Vagina (tissue), 2 donors: ENCODE measurements around the gene EXOC6B.

Experiments used
- CTCF ChIP-seq, 3 experiments: fragments of 450-650 bp in 2 of 3; fragments of 200-600 bp in 1 of 3; sonication (generic) in 1 of 3; IDR thresholded peaks; one replicate each; pipeline ENCODE4 v1.5.1; 2017 to 2019; ENCODE audit warnings: antibody characterized with exemption in 3 of 3, mild to moderate bottlenecking in 2 of 3, moderate library complexity in 2 of 3
- POLR2A ChIP-seq, 2 donors: fragments of 450-650 bp; IDR thresholded peaks; one replicate each; pipeline ENCODE4 v1.6.1; 2017; ENCODE audit warnings: antibody characterized with exemption in 2 of 2, mild to moderate bottlenecking in 2 of 2, moderate library complexity in 2 of 2
- POLR2AphosphoS5 ChIP-seq, 2 donors: sonication (generic); formaldehyde crosslinking; IDR thresholded peaks; one replicate each; pipeline ENCODE4 v1.9.0; 2017; ENCODE audit warnings: antibody characterized with exemption in 2 of 2, mild to moderate bottlenecking in 2 of 2, low read depth in 1 of 2; ENCODE audit not compliant: insufficient read depth in 1 of 2

GRCh38 chr2:72138011-72138881 lies 687.6 kb downstream of the EXOC6B start:
- no peak for TF ChIP-seq CTCF (IDR thresholded peaks at IDR 0.05)
- no peak for TF ChIP-seq POLR2A (IDR thresholded peaks at IDR 0.05)
- no peak for TF ChIP-seq POLR2AphosphoS5 (IDR thresholded peaks at IDR 0.05; ENCODE audit: insufficient read depth in 1 of 2, low read depth in 1 of 2)
